Astrocyte (in vitro differentiated cells and primary cell): ENCODE measurements around the gene RLIM. TPM values are rescaled to one million over a fixed set of nuclear protein-coding genes. Genes with fewer than 3 reads are reported as not detected.

Source experiments
- DNase-seq: peaks from one replicate; pipeline ENCODE4 v3.0.0-alpha.2; 2010; ENCODE audit warnings: low read depth
- FAIRE-seq: peaks from 2 replicates; lab custom pipeline; 2011; peaks lifted over from hg19 to GRCh38; lab: Jason Lieb, UNC
- H2AFZ ChIP-seq: 2 replicates; pipeline ENCODE4 v1.6.0; 2012; ENCODE audit warnings: low read depth, low read length, inconsistent platforms
- H3K27ac ChIP-seq: 2 replicates; pipeline ENCODE4 v1.5.1; 2011; ENCODE audit warnings: low read depth, low read length, inconsistent platforms
- H3K27me3 ChIP-seq: 2 replicates; pipeline ENCODE4 v1.6.0; 2011; ENCODE audit warnings: low read length, inconsistent platforms; ENCODE audit not compliant: insufficient read depth
- H3K36me3 ChIP-seq: 2 replicates; pipeline ENCODE4 v1.5.1; 2011; ENCODE audit warnings: low read length, inconsistent platforms; ENCODE audit not compliant: insufficient read depth
- H3K4me1 ChIP-seq: 2 replicates; pipeline ENCODE4 v1.5.1; 2011; ENCODE audit warnings: low read length, inconsistent platforms; ENCODE audit not compliant: insufficient read depth
- H3K4me2 ChIP-seq: 2 replicates; pipeline ENCODE4 v1.6.0; 2012; ENCODE audit warnings: low read length, inconsistent platforms
- H3K4me3 ChIP-seq: 2 replicates; pipeline ENCODE4 v1.5.1; 2011; ENCODE audit warnings: low read depth, mild to moderate bottlenecking, low read length, inconsistent platforms; ENCODE audit not compliant: insufficient read depth
- H3K79me2 ChIP-seq: 2 replicates; pipeline ENCODE4 v1.6.0; 2012; ENCODE audit warnings: mild to moderate bottlenecking, low read length, inconsistent platforms; ENCODE audit not compliant: insufficient read depth
- H3K9ac ChIP-seq: 2 replicates; pipeline ENCODE4 v1.6.0; 2012; ENCODE audit warnings: mild to moderate bottlenecking, low read length, inconsistent platforms
- H3K9me3 ChIP-seq: 2 replicates; pipeline ENCODE4 v1.5.1; 2012; ENCODE audit warnings: low read depth, mild to moderate bottlenecking, low read length, inconsistent platforms; ENCODE audit not compliant: insufficient read depth
- H4K20me1 ChIP-seq: 2 replicates; pipeline ENCODE4 v1.6.0; 2012; ENCODE audit warnings: low read length, inconsistent platforms; ENCODE audit not compliant: insufficient read depth
- H3K27ac Mint-ChIP-seq: one replicate; pipeline ENCODE4 v1.8.0; 2021; ENCODE audit warnings: mild to moderate bottlenecking, mixed read lengths; ENCODE audit not compliant: unreplicated experiment
- H3K27me3 Mint-ChIP-seq: one replicate; pipeline ENCODE4 v1.8.0; 2021; ENCODE audit warnings: low read depth, mixed read lengths; ENCODE audit not compliant: unreplicated experiment
- H3K36me3 Mint-ChIP-seq: one replicate; pipeline ENCODE4 v1.8.0; 2021; ENCODE audit warnings: low read depth, mixed read lengths; ENCODE audit not compliant: unreplicated experiment
- H3K4me1 Mint-ChIP-seq: one replicate; pipeline ENCODE4 v1.8.0; 2021; ENCODE audit warnings: low read depth, mixed read lengths; ENCODE audit not compliant: unreplicated experiment
- H3K4me3 Mint-ChIP-seq: one replicate; pipeline ENCODE4 v1.8.0; 2021; ENCODE audit warnings: mild to moderate bottlenecking, moderate library complexity, mixed read lengths; ENCODE audit not compliant: unreplicated experiment
- H3K9me3 Mint-ChIP-seq: one replicate; pipeline ENCODE4 v1.8.0; 2021; ENCODE audit warnings: mild to moderate bottlenecking, mixed read lengths; ENCODE audit not compliant: unreplicated experiment
- EZH2 ChIP-seq: IDR thresholded peaks from 2 replicates; pipeline ENCODE4 v1.6.1; 2012; ENCODE audit warnings: mild to moderate bottlenecking, low read length, inconsistent platforms; ENCODE audit not compliant: insufficient read depth
- total RNA-seq: library from RNA; stranded (reverse); gene quantifications from 2 replicates; pipeline ENCODE4 v1.2.1, GENCODE V29; 2021
- TF ChIP-seq, protein P1 (sequence below): IDR thresholded peaks from 2 replicates; pipeline ENCODE4 v1.5.1; 2011; ENCODE audit warnings: low read depth, mild to moderate bottlenecking, inconsistent platforms, low read length, moderate library complexity; ENCODE audit not compliant: insufficient read depth

Gene RLIM
- total RNA-seq, 1 donor from 2014 or later = 53.5 TPM

DNA sequence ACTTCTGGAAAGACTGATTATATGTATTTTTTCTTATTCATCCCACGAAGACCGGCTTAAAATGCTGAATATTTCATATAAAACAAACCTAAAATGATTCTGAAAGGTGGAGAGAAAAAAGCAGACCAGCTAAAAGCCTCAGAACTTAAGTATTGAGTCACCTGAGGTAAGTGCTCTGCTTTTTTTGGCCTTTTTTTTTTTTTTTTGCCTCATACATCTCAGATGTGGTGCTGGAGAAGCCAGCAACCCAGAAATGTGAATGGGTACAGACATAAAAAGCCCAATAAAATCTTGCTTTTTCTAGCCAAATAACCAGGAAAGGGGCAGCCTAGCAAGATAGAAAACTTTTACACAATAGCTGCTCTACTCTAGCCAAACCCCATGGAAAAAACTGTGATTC lies 57.0 kb downstream of the RLIM start:
- Histone ChIP-seq H3K79me2 (no peaks in the 10 kb centered on the region), H3K27ac (no peak overlapping the region), H3K27me3 (no peaks in the 10 kb centered on the region), H3K4me1 (no peaks in the 10 kb centered on the region), H3K4me3 (no peak overlapping the region), H3K9me3 (no peaks in the 10 kb centered on the region), H3K9ac (no peak overlapping the region), H4K20me1 (no peaks in the 10 kb centered on the region), H2AFZ (no peak overlapping the region), H3K36me3 (no peaks in the 10 kb centered on the region), H3K4me2 (no peak overlapping the region)
- no peak overlapping the region for H3K4me3 Mint-ChIP-seq
- no peaks in the 10 kb centered on the region for H3K27me3 Mint-ChIP-seq
- H3K27ac Mint-ChIP-seq = no peak overlapping the region
- H3K9me3 Mint-ChIP-seq = peaks cover 3% of the 10 kb centered on the region
- no peak for TF ChIP-seq EZH2
- TF ChIP-seq, protein P1, sequence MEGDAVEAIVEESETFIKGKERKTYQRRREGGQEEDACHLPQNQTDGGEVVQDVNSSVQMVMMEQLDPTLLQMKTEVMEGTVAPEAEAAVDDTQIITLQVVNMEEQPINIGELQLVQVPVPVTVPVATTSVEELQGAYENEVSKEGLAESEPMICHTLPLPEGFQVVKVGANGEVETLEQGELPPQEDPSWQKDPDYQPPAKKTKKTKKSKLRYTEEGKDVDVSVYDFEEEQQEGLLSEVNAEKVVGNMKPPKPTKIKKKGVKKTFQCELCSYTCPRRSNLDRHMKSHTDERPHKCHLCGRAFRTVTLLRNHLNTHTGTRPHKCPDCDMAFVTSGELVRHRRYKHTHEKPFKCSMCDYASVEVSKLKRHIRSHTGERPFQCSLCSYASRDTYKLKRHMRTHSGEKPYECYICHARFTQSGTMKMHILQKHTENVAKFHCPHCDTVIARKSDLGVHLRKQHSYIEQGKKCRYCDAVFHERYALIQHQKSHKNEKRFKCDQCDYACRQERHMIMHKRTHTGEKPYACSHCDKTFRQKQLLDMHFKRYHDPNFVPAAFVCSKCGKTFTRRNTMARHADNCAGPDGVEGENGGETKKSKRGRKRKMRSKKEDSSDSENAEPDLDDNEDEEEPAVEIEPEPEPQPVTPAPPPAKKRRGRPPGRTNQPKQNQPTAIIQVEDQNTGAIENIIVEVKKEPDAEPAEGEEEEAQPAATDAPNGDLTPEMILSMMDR = no peak
- DNase-seq (no peak), FAIRE-seq (no peak)
- H3K36me3 Mint-ChIP-seq = no peaks in the 10 kb centered on the region
- no peaks in the 10 kb centered on the region for H3K4me1 Mint-ChIP-seq

DNA sequence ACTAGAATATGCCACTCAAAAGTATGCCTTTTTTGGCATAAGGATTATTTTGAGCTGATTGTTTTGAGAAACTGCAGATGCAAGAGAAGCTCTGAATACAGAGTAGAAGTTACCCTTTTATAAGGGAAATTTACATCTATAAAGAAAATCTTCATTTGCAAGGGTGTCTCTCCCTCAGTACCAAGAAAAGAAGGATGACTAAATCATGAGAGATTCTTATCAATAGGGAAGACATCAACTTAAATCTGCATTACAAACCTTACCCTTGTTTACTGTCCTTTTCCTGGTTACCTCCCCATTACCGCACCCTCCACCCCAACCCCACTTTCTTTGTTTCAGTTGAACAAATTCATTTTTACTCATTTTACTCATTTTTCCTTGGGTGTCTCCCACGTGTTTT lies 62.5 kb downstream of the RLIM start:
- Mint-ChIP-seq H3K4me1 (no peaks in the 10 kb centered on the region), H3K9me3 (no peaks in the 10 kb centered on the region), H3K27ac (no peak overlapping the region), H3K36me3 (no peaks in the 10 kb centered on the region), H3K4me3 (no peak overlapping the region), H3K27me3 (peaks cover 3% of the 10 kb centered on the region)
- Histone ChIP-seq H3K4me3 (no peak overlapping the region), H3K36me3 (no peaks in the 10 kb centered on the region), H2AFZ (no peak overlapping the region), H4K20me1 (no peaks in the 10 kb centered on the region), H3K27me3 (no peaks in the 10 kb centered on the region), H3K9me3 (no peaks in the 10 kb centered on the region), H3K4me2 (no peak overlapping the region), H3K27ac (no peak overlapping the region), H3K4me1 (no peaks in the 10 kb centered on the region), H3K9ac (no peak overlapping the region), H3K79me2 (no peaks in the 10 kb centered on the region)
- TF ChIP-seq, protein P1 = no peak
- no peak for TF ChIP-seq EZH2
- DNase-seq (no peak), FAIRE-seq (no peak)

DNA sequence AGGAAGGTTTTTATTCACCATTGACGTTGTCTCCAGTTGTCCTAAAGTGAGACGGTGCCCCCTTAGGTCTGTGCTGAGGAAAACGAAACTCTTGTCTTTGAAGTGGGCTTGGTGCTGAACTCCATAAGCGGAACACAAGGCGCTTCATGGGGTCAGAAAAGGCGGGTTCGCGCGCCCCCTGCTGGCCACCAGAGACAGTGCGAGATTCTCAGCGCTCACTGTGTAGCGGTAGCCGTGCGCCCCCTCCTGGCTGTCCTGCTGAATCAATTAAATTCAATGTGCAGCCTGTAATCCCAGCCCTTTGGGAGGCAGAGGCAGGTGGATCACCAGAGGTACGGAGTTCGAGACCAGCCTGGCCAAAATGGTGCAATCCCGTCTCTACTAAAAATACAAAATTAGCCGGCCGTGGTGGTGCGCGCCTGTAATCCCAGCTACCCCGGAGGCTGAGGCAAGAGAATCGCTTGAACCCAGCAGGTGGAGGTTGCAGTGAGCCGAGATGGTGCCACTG lies 64.1 kb downstream of the RLIM start:
- Histone ChIP-seq H3K4me3 (peak overlapping the region; percentile 46), H3K36me3 (no peaks in the 10 kb centered on the region), H4K20me1 (no peaks in the 10 kb centered on the region), H3K9me3 (no peaks in the 10 kb centered on the region), H3K79me2 (no peaks in the 10 kb centered on the region), H3K9ac (peak overlapping the region; percentile 27), H3K27me3 (no peaks in the 10 kb centered on the region), H3K27ac (no peak overlapping the region), H2AFZ (peak overlapping the region; percentile 60), H3K4me1 (no peaks in the 10 kb centered on the region), H3K4me2 (peak overlapping the region; percentile 80)
- no peak overlapping the region for H3K27ac Mint-ChIP-seq
- H3K9me3 Mint-ChIP-seq = no peaks in the 10 kb centered on the region
- DNase-seq (peak; percentile 32), FAIRE-seq (no peak)
- no peaks in the 10 kb centered on the region for H3K36me3 Mint-ChIP-seq
- H3K27me3 Mint-ChIP-seq = peaks cover 3% of the 10 kb centered on the region
- no peak for TF ChIP-seq EZH2
- TF ChIP-seq, protein P1 = peak; percentile 91
- peak overlapping the region; percentile 50 for H3K4me3 Mint-ChIP-seq
- H3K4me1 Mint-ChIP-seq = no peaks in the 10 kb centered on the region
